GM23248 (cell line): Measurements from ENCODE around the gene PARVB. TPM values are rescaled to one million over a fixed set of nuclear protein-coding genes. Genes with fewer than 3 reads are reported as not detected.

Experiments used
- DNase-seq: peaks from one replicate; pipeline ENCODE4 v3.0.0-alpha.2; 2015
- H2AFZ ChIP-seq: fragments of 200-600 bp; sonication (generic); 2 replicates; pipeline ENCODE4 v1.6.1; 2016; ENCODE audit warnings: antibody characterized with exemption
- H3F3A ChIP-seq: fragments of 200-600 bp; sonication (generic); 2 replicates; pipeline ENCODE4 v1.6.1; 2016; ENCODE audit warnings: mild to moderate bottlenecking, antibody characterized with exemption, mixed run types; ENCODE audit not compliant: insufficient read depth
- H3K27ac ChIP-seq: fragments of 200-600 bp; sonication (generic); 2 replicates; pipeline ENCODE4 v1.5.1; 2016; ENCODE audit warnings: mild to moderate bottlenecking
- H3K27me3 ChIP-seq: fragments of 200-600 bp; sonication (generic); replicated peaks from 2 replicates; pipeline ENCODE4 v1.6.1; 2016; ENCODE audit warnings: mild to moderate bottlenecking; ENCODE audit not compliant: insufficient read depth
- H3K36me3 ChIP-seq: fragments of 200-600 bp; sonication (generic); 2 replicates; pipeline ENCODE4 v1.6.1; 2016; ENCODE audit warnings: low read depth, mild to moderate bottlenecking
- H3K4me1 ChIP-seq: fragments of 200-600 bp; sonication (generic); 2 replicates; pipeline ENCODE4 v1.6.1; 2016; ENCODE audit warnings: mild to moderate bottlenecking; ENCODE audit not compliant: insufficient read depth
- H3K4me2 ChIP-seq: fragments of 200-600 bp; sonication (generic); one replicate; pipeline ENCODE4 v1.6.1; 2016; ENCODE audit warnings: mild to moderate bottlenecking; ENCODE audit not compliant: unreplicated experiment
- H3K4me3 ChIP-seq: fragments of 200-600 bp; sonication (generic); 2 replicates; pipeline ENCODE4 v1.5.1; 2016; ENCODE audit warnings: mild to moderate bottlenecking
- H3K79me2 ChIP-seq: fragments of 200-600 bp; sonication (generic); 2 replicates; pipeline ENCODE4 v1.6.1; 2016; ENCODE audit warnings: mild to moderate bottlenecking; ENCODE audit not compliant: insufficient read depth
- H3K9ac ChIP-seq: fragments of 200-600 bp; sonication (generic); 2 replicates; pipeline ENCODE4 v1.6.1; 2016; ENCODE audit warnings: mild to moderate bottlenecking
- H3K9me2 ChIP-seq: fragments of 200-600 bp; sonication (generic); 2 replicates; pipeline ENCODE4 v1.6.1; 2016; ENCODE audit warnings: mixed run types, mild to moderate bottlenecking, moderate library complexity; ENCODE audit not compliant: insufficient read depth
- H3K9me3 ChIP-seq: fragments of 200-600 bp; sonication (generic); one replicate; pipeline ENCODE4 v1.6.1; 2017; ENCODE audit warnings: low read depth
- H4K20me1 ChIP-seq: fragments of 200-600 bp; sonication (generic); 2 replicates; pipeline ENCODE4 v1.6.0; 2016; ENCODE audit not compliant: insufficient read depth
- EZH2 ChIP-seq: fragments of 200-600 bp; sonication (generic); IDR thresholded peaks from 2 replicates; pipeline ENCODE4 v1.6.1; 2018; ENCODE audit warnings: antibody characterized with exemption, mild to moderate bottlenecking; ENCODE audit not compliant: insufficient read depth, poor library complexity, severe bottlenecking
- EZH2phosphoT487 ChIP-seq: fragments of 200-600 bp; sonication (generic); IDR thresholded peaks from 2 replicates; pipeline ENCODE4 v1.6.1; 2018; ENCODE audit warnings: antibody characterized with exemption, moderate library complexity, mild to moderate bottlenecking, low read depth; ENCODE audit not compliant: insufficient read depth
- WGBS, 2 experiments: methylation state at CpG; one replicate each; pipeline ENCODE4 v1.1.6; 2015 to 2017; ENCODE audit warnings: low lambda C conversion rate in 2 of 2, low coverage in 1 of 2; ENCODE audit errors: missing lambda C conversion rate in 2 of 2; 5-methylcytosine and 5-hydroxymethylcytosine counted together
- in situ Hi-C: fragments of 300-500 bp; cut with MboI; formaldehyde crosslinking; loops from 2 replicates; pipeline ENCODE4 v1.15.0; 2020
- polyA plus RNA-seq: library from polyadenylated mRNA; unstranded; fragments of >200 nt; fragmentation: Nextera tagmentation; extraction: Ambion mirVana; gene quantifications from 2 replicates; pipeline ENCODE4 v1.2.1, GENCODE V29; 2016
- total RNA-seq: library from RNA; depleted of rRNA; stranded (reverse); fragments of >200 nt; shearing (Covaris generic); gene quantifications from 2 replicates; pipeline ENCODE4 v1.2.3, GENCODE V29; 2014

The PARVB gene
- total and polyA plus RNA-seq, 2 experiments from 2014 or later, result 52.6 to 141 TPM

GRCh38 chr22:44160421-44160820 lies 136.3 kb downstream of the PARVB start:
- peaks cover 12% of the 10 kb centered on the region; the same call in 1 of the 2 replicates for H3K36me3 ChIP-seq
- H3K4me2 ChIP-seq, result no peak overlapping the region
- no peak overlapping the region for H3K4me3 ChIP-seq
- peaks cover 5% of the 10 kb centered on the region; the same call in 1 of the 2 replicates for H3F3A ChIP-seq
- TF ChIP-seq EZH2phosphoT487, result no peak
- TF ChIP-seq EZH2, result no peak
- H3K9me3 ChIP-seq, result no peaks in the 10 kb centered on the region
- no peaks in the 10 kb centered on the region for H3K79me2 ChIP-seq
- no peak overlapping the region for H3K9ac ChIP-seq
- H3K4me1 ChIP-seq, result peaks cover 4% of the 10 kb centered on the region; the same call in 1 of the 2 replicates
- in situ Hi-C loops, result no loop called here
- H2AFZ ChIP-seq, result no peak overlapping the region
- H3K9me2 ChIP-seq, result no peaks in the 10 kb centered on the region
- H3K27me3 ChIP-seq, result no peaks in the 10 kb centered on the region
- no peaks in the 10 kb centered on the region for H4K20me1 ChIP-seq
- 91 to 92% methylated on average over 5 of the region's 5 CpGs for WGBS, 2 experiments
- no peak overlapping the region for H3K27ac ChIP-seq
- DNase-seq, result no peak

DNA sequence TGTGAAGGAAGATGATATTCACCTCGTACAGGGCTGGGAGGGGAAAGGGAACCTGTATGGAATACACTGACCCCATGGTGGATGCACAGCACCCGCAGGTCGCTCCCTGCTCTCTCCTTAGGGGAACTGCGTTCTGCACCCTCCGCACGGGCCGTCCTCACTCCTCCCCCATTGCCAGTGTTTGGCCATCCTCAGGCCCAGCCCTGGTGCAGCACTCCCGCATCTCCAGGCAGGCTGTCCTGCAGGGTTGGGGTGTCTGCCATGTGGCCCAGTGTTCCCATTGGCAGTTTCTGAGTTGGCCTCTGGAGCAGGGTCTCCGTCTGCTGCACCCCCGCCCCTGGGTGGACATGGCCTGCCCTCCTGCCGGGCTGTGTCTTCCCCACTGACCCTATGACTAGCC lies 137.6 kb downstream of the PARVB start:
- Histone ChIP-seq H3K9ac (no peak overlapping the region), H4K20me1 (no peaks in the 10 kb centered on the region), H2AFZ (no peak overlapping the region), H3K9me2 (no peaks in the 10 kb centered on the region), H3F3A (peaks cover 5% of the 10 kb centered on the region; the same call in 1 of the 2 replicates), H3K79me2 (no peaks in the 10 kb centered on the region), H3K27ac (no peak overlapping the region), H3K4me1 (peaks cover 4% of the 10 kb centered on the region; the same call in 1 of the 2 replicates), H3K9me3 (no peaks in the 10 kb centered on the region), H3K4me2 (no peak overlapping the region), H3K27me3 (no peaks in the 10 kb centered on the region), H3K36me3 (peaks cover 12% of the 10 kb centered on the region; the same call in 1 of the 2 replicates), H3K4me3 (no peak overlapping the region)
- no peak for DNase-seq
- WGBS, 2 experiments, result 94 to 98% methylated on average over 11 of the region's 11 CpGs
- TF ChIP-seq EZH2phosphoT487 (no peak), EZH2 (no peak)
- in situ Hi-C loops, result no loop called here

DNA sequence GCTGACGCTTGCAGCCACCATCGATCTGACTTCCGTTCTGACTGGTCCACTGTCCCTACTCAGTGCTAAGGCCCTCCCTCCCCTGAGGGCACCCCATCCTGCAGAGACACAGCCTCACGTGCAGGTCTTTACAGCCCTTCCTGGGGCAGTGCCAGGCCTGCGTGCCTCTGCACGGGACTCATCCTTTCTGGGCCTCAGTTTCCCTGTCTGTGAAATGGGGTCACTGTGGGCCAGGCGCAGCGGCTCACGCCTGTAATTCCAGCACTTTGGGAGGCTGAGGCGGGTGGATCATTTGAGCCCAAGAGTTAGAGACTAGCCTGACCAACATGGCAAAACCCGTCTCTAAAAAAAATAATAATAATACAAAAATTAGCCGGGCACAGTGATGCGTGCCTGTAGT lies 138.9 kb downstream of the PARVB start:
- no peaks in the 10 kb centered on the region for H4K20me1 ChIP-seq
- no peak overlapping the region for H3K9ac ChIP-seq
- in situ Hi-C loops, result no loop called here
- no peaks in the 10 kb centered on the region for H3K9me3 ChIP-seq
- TF ChIP-seq EZH2 (no peak), EZH2phosphoT487 (no peak)
- H3K4me3 ChIP-seq, result no peak overlapping the region
- H3F3A ChIP-seq, result peaks cover 5% of the 10 kb centered on the region; the same call in 1 of the 2 replicates
- WGBS, 2 experiments, result 90 to 94% methylated on average over 13 of the region's 13 CpGs
- H3K9me2 ChIP-seq, result no peaks in the 10 kb centered on the region
- peaks cover 4% of the 10 kb centered on the region; the same call in 1 of the 2 replicates for H3K4me1 ChIP-seq
- no peak for DNase-seq
- no peak overlapping the region for H3K27ac ChIP-seq
- no peak overlapping the region for H2AFZ ChIP-seq
- H3K4me2 ChIP-seq, result no peak overlapping the region
- H3K79me2 ChIP-seq, result no peaks in the 10 kb centered on the region
- peaks cover 7% of the 10 kb centered on the region; the same call in 1 of the 2 replicates for H3K36me3 ChIP-seq
- H3K27me3 ChIP-seq, result no peaks in the 10 kb centered on the region

DNA sequence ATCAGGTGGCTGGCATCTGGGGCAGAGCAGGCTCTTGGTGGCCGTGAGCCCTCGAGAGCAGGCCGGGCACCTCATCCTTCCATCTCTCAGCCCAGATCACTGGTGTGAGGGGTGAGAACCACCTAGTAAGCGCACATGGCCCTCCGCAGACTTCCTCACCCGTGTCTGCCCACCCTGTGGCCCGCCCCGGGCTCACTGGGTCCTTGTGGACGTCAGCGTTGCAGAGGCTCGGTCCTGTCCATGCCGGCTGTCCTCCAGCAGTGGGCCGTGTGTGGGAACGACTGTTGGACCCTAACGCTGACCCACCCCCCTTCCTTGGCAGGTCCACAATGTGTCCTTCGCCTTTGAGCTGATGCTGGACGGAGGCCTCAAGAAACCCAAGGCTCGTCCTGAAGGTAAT lies 139.4 kb downstream of the PARVB start:
- H3K9ac ChIP-seq, result no peak overlapping the region
- no peak overlapping the region for H3K27ac ChIP-seq
- H3K36me3 ChIP-seq, result peaks cover 3% of the 10 kb centered on the region; the same call in 1 of the 2 replicates
- H3K4me2 ChIP-seq, result no peak overlapping the region
- H3K4me1 ChIP-seq, result peaks cover 4% of the 10 kb centered on the region; the same call in 1 of the 2 replicates
- H3K4me3 ChIP-seq, result no peak overlapping the region
- in situ Hi-C loops, result no loop called here
- no peaks in the 10 kb centered on the region for H3K9me2 ChIP-seq
- no peak for DNase-seq
- H3K79me2 ChIP-seq, result no peaks in the 10 kb centered on the region
- TF ChIP-seq EZH2phosphoT487 (no peak), EZH2 (no peak)
- no peaks in the 10 kb centered on the region for H3K9me3 ChIP-seq
- no peaks in the 10 kb centered on the region for H3K27me3 ChIP-seq
- no peak overlapping the region for H2AFZ ChIP-seq
- H4K20me1 ChIP-seq, result no peaks in the 10 kb centered on the region
- peaks cover 5% of the 10 kb centered on the region; the same call in 1 of the 2 replicates for H3F3A ChIP-seq
- WGBS, 2 experiments, result 91 to 97% methylated on average over 16 to 18 of the region's 18 CpGs

GRCh38 chr22:44164031-44164430 lies 139.9 kb downstream of the PARVB start:
- peaks cover 2% of the 10 kb centered on the region; the same call in 1 of the 2 replicates for H3F3A ChIP-seq
- H3K4me3 ChIP-seq, result no peak overlapping the region
- no peaks in the 10 kb centered on the region for H3K79me2 ChIP-seq
- no peak overlapping the region for H3K9ac ChIP-seq
- no peaks in the 10 kb centered on the region; the same call in 1 of the 2 replicates for H3K4me1 ChIP-seq
- H2AFZ ChIP-seq, result no peak overlapping the region
- no peak overlapping the region for H3K27ac ChIP-seq
- TF ChIP-seq EZH2phosphoT487, result no peak
- no peak for TF ChIP-seq EZH2
- DNase-seq, result no peak
- peaks cover 3% of the 10 kb centered on the region; the same call in 1 of the 2 replicates for H3K36me3 ChIP-seq
- H3K9me2 ChIP-seq, result no peaks in the 10 kb centered on the region
- no peaks in the 10 kb centered on the region for H3K27me3 ChIP-seq
- WGBS, 2 experiments, result 76 to 79% methylated on average over 11 of the region's 11 CpGs
- H3K4me2 ChIP-seq, result no peak overlapping the region
- H3K9me3 ChIP-seq, result no peaks in the 10 kb centered on the region
- no peaks in the 10 kb centered on the region for H4K20me1 ChIP-seq
- in situ Hi-C loops, result no loop called here
